Caki2 (cell line): ENCODE results near the gene TMEM132C. TPM values are rescaled to one million over a fixed set of nuclear protein-coding genes. Genes with fewer than 3 reads are reported as not detected.
A peak's percentile ranks its signal among the peaks of the same experiment; 100 is the strongest.

Experiments used
- DNase-seq: peaks from one replicate; pipeline ENCODE4 v3.0.0-alpha.2; 2015; ENCODE audit warnings: low read depth
- in situ Hi-C: cut with HindIII; loops from 2 replicates; pipeline ENCODE4 v1.10.0; 2016; ENCODE audit warnings: low sequenced_read_pairs, low pct_unique_long_range_greater_than_20kb, mixed read lengths
- total RNA-seq: library from RNA; depleted of rRNA; stranded (reverse); fragments of >200 nt; shearing (Covaris generic); gene quantifications from 2 replicates; pipeline ENCODE4 v1.2.3, GENCODE V29; 2014; ENCODE audit warnings: low replicate concordance

TMEM132C gene
- total RNA-seq, 1 experiment from 2014 or later: not detected

DNA sequence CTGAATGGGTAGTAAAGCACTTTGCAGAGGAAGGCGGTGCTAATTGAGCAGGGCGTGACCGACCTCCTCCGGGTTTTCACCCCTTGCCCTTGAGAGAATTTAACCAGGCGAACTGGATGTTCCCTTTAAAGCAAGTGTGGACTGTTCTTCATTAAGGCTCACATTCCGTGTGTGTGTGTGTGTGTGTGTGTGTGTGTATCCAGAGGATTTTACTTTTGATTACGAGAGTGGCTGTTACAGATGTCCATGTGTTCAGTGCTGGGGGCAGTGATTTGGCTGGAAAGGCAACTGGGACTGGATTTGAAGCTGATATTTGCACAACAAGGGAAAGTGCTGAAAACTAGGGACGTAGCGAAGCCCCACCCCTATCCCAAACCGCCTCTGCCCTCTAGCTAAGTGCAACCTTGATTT lies 2.2 kb downstream of the TMEM132C start:
- in situ Hi-C loops: no loop called here
- no peak for DNase-seq

DNA sequence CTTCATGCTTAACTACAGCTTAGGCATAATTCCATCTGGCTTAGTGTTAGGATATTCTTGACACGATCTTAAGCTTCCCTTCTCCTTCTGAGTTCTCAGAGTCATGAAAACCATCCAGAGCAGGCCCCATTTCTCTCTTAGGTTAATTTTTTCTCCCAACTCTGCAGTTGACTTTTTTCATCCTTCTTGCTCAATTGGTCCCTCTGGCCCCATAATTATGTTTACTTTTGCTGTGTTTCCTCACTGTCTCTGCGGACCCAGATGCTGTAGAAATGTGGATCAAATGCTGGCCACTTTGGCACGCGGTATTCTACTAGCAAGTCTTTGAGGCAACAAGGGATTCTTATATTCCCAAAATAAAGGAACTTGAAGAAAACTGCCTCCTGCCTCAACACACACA lies 9.5 kb downstream of the TMEM132C start:
- DNase-seq: no peak
- in situ Hi-C loops: no loop called here

DNA sequence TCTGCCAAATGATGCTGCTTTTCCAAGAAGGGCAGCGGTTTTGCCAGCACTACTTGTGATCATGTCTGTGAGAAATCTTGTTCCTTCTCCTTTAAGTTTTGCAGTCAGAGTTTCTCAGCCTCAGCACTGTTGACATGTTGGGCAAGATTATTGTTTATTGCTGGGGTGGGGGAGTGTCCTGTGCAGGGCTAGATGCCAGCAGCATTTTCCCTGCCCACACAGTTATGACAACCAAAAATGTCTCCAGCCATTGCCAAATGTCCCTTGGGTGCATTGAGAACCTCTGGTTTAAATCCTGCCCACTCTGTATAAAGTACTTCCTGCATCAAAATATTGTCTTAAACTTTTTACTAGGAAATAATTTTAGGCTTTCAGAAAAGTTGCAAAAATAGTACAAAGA lies 20.0 kb downstream of the TMEM132C start:
- DNase-seq: no peak
- in situ Hi-C loops: no loop called here

DNA sequence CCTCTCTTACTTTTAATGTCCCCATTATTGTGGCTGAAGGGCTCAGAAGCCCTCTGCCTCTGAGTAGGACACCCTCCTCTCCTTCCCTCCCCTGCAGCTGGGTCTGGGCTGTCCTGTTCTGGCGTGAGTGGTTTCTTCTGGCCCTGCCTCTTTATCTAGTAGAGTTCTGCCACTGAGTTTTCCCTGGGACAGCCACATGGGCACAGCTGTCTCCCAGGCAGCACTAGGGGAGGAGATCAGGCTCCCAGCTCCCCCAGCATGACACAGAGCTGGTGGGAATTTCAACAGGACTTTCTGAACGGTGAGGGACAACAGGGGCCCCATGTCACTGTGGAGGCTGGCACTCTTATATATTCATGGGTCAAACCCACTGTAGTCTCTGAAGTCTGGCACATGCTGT lies 21.4 kb downstream of the TMEM132C start:
- no peak for DNase-seq
- in situ Hi-C loops: no loop called here

DNA sequence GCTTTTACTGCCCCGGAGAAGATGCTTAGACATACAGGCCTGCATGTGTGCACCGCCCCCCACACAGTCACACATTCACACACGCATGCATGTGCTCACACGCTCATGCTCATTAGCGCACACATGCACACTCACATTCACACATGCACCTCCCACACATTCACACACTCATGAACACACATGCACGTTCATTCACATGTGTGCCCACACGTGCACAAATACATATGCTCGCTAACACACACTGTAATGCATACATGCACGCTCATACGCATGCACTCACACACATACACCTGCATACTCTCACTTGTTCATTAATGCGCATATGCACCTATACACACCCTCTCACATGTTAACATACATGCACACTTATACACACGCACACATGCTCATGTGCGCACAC lies 21.9 kb downstream of the TMEM132C start:
- DNase-seq: no peak
- in situ Hi-C loops: no loop called here

DNA sequence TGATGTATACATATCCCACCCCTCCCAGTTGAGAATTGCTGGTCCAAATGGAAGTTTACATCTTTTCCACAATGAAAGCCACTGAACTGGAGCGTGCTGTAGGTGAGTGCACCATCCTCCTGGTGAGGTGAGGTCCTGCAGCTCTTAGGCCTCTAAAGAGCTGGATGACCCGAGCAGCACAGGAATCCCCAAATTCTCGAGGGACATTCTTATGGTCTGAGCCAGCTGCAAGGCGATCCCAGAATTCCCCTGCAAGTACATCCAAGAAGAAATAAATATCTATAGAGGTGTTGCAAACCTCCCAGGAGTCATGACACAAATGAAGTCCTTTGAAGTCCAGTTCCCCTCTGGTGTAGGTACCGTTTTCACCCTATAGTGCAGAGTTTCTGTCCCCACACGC lies 24.0 kb downstream of the TMEM132C start:
- DNase-seq: no peak
- in situ Hi-C loops: no loop called here

DNA sequence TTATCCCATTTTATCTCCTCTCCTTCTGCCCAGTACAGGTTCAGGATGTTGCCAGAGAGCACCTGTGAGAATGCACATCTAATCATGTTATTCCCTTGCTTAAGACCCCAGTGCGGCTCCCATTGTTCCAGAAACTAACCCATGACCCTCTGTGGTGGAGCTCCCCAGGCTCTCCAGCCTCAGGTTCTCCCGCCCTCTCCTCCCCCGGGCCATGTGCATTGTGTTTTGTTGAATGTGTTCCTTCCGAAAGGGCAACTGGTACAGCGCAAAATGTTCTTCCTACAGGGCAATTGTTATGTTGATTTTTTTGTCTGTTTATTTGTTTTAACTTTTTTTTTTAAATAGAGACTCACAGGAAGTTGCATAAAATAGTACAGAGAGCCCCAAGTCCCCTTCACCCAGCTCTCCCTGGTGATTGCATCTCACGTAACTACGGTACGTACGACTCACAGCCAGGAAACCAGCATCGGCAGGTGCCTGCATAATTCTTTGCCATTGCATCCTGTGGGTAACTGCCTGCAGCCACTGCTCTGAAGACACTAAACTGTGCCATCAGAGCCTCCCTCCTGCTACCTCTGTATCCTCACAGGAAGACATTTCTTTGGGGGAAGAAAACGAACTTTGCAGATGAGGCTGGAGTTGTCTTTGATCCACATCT lies 31.2 kb downstream of the TMEM132C start:
- DNase-seq: no peak
- in situ Hi-C loops: no loop called here

DNA sequence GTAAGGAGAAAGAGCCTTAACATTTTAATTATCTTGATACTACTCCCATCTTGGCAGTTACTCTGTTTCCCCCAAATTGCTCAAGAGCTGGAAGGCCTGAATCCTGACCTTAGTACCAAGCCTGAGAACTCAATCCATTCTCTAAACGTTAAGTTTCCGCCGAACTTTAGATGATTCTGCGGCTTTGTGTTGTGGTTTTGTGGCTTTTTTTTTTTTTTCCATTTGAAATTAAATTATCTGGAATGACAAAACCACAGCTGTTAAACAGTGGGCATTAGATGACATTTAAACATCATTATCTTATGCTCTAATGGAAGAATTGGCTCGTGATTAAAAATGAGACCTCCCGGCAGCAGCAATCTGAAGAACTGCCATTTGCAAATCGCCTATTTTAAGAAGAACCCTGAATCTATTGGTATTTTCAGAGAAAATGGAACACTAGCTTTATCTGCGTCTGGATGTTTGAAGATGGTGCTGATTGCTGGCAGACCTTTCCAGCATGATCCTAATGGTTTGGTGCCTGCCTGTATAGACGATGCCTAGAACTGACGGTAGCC lies 38.4 kb downstream of the TMEM132C start:
- no peak for DNase-seq
- in situ Hi-C loops: no loop called here

DNA sequence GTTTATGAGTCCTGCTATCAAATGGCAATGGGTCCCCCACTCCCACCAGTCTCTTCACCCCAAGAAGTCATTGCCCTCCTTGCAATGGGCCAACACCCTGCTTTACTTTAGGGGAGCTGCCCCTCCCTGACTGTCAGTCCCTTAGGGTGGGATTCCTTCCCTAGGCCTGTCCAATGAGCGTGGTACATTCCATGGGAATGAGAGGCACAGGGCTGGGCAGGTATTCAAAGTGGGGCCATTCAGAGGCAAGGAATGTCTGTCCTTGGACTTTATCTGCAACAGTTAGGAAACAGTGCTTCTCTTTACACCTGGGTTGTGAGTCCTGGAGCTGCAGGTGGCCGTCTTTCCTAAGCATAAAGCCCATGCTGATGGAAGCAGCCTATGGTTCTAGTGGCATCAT lies 40.8 kb downstream of the TMEM132C start:
- in situ Hi-C loops: no loop called here
- no peak for DNase-seq

DNA sequence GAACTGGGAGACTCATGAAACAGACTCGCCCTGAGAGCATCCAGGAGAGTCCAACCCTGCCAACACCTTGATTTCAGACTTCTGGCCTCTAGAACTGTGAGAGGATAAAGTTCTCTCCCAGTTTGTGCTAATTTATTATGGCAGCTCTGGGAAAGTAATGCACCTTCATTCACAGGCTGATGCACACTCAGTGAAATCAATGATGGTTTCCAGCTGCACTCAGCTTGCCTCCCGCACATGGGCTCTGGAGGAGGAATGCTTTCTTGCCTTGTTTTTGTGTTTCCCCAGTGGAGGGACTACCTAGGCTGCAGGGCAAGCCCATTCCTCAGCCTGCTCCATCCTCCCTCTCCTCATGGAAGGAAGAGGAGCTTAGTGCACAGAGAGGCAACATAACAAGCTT lies 45.7 kb downstream of the TMEM132C start:
- in situ Hi-C loops: no loop called here
- DNase-seq: no peak

DNA sequence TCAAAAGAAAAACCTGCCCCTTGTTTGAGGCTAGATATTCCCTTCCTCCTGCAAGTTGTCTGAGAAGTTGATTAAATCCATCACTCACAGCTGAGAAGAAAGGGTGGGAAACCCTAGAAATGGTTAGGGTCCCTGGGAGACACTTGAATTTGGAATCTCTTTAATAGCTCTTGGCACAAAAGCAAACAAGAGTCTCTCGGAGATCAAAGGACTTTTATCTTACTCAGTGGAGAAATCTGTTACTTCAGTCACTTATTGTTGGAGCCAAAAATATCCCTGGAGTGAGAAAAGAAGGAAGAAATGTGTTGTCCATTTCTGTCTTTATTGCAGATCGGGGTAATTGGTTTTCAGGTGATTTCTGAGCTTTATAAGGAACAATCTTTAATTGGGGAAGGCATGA lies 47.0 kb downstream of the TMEM132C start:
- no peak for DNase-seq
- in situ Hi-C loops: no loop called here

DNA sequence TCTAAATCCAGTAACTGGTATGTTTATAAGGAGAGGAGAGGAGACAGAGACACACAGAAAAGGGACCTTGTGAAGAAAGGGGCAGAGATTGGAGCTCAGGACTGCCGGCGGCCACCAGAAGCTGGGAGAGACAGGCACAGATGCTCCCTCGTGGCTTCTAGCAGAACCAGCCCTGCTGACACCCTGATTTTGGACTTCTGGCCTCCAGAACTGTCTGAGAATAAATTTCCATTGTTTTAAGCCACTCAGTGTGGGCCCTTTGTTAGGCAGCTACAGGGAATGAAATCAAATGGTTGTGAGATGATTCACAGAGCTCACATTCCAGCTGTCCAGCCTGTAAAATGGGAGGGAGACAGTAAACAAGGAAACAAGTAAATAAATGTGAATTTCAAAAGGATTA lies 47.6 kb downstream of the TMEM132C start:
- no peak for DNase-seq
- in situ Hi-C loops: no loop called here

DNA sequence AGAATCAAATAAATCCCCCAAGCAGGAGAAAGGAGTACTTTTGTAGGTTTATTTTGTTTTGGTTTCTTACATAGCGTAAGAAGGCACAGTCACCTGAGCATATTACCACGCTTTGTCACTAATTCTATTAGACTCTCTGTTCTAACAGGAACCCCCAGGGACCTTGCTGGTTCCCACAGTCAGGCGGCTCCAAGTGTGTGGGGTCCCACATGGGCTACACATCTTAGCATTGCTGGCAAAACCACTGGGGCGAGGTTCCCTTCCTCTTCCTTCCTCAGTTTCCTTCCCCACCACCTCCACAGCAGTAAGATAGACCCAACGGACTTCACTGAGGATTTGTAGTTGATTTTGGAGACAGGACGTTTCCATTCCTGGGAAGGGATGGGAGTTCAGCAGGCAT lies 49.1 kb downstream of the TMEM132C start:
- in situ Hi-C loops: no loop called here
- no peak for DNase-seq

DNA sequence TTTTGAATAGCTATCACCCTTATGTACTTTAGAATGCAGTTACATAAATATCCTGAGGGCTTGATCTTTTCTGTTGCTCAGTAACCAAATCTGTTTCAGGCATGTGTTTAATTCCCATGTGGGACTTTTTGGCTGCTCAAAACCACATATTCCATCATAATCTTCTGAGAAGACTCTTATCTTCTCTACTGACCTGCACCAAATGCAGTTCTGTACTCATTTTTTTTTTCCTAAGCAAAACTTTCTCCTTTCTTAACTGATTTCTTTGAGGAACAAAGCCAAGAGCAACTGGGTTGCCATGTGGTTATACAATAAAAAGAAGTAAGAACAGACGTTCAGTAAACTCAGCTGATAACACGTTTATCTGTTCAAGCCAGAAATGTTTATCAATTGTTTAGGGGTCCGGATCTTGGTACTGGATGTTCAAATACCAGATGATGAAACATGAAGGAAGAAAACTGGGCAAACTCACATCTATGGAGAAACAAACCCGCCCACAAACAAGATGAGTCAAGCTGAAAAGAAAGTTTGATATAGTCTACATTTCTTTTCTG lies 50.1 kb downstream of the TMEM132C start:
- DNase-seq: peak; percentile 5
- in situ Hi-C loops: no loop called here

DNA sequence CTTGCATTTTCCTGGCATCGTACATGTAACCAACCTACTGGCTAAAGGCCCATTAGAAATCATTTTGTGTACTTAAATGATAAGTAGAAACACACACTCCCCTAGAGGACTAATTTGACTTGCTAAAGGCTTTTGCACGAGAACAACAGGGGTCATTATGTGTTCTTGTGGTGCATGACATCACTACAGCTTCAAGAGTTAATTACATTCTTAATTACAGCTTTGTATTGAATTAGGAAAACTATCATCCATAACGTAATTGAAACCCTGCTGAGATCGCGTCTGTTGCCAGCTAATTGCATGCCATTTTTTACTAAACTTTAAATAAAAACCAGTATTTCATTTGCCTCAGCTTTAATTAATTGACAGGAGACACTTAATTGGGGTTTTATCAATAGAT lies 51.4 kb downstream of the TMEM132C start:
- in situ Hi-C loops: no loop called here
- DNase-seq: no peak

DNA sequence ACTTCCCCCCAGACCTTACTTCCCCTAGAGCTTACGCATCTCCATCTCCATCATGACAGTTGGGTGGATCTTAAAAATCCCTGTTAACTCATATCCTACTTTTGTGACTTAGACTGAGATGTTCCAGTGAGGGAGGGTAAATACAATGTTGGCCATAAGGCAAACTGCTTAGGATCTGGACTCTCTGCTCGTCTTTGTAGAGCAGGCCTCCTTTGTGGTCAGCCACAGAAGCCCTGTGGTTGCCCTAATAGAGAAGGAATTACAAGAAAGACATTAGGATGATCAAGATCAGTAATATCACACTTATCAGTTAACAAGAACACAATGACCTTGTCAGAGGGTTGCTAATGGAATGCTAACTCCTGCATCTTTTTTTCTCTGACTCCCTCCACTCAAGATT lies 52.0 kb downstream of the TMEM132C start:
- in situ Hi-C loops: no loop called here
- no peak for DNase-seq

DNA sequence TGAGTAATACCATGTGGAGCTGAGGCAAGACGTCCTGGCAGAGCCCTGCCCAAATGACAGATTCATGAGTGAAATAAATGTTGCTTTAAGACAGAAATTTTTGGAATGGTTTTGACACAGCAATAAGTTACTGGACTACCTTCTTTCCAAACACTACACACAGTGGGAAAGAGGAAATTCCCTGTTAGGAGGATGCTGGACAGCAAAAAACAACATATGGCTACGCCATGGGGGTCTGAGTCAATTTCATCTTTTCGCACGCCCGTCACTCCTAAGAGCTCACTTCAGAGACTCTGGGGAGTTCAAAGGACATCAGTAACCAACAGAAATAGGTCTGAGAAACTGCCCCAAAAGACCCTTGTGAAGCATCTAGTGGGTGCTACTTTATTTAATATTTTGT lies 55.4 kb downstream of the TMEM132C start:
- in situ Hi-C loops: no loop called here

DNA sequence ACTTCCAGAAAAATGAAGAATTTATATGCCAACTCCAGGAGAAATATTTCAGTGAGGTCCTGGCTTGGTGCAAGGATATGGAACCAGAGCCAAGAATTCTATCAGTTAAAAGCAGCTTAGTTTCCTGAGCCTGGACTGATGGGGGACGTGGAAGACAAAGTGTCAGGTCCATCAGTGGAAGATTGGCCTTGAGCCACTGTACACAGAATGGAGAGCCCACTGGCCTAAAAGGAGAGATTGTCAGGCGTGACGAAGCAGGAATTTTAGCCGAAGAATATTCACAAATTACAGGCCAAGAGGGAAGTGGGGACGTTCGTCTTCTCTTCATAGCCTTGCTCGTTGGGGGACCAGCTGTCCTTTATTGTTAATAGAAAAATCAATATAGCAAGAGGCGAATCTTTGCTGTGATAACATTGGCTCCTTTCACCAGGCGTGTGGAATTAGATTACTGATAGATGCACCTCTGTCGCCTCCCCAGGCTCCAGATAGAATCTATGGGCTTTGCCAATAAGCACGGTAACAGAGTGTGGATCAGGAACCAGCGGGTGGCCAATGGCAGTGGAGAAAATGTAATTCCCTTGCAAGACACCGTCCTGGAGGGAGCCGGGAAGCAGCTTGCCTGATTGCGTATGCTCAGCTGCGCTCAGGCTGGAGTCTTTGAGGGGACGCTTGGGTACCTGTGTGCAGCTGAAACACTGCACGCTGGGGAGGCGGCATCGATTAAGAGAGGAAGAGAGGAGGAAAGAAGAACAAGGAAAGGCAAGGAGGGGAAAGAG lies 56.4 kb downstream of the TMEM132C start:
- no peak for DNase-seq
- in situ Hi-C loops: no loop called here

More for the DNA sequence above, 55.4 kb downstream of the TMEM132C start:
- no peak for DNase-seq

DNA sequence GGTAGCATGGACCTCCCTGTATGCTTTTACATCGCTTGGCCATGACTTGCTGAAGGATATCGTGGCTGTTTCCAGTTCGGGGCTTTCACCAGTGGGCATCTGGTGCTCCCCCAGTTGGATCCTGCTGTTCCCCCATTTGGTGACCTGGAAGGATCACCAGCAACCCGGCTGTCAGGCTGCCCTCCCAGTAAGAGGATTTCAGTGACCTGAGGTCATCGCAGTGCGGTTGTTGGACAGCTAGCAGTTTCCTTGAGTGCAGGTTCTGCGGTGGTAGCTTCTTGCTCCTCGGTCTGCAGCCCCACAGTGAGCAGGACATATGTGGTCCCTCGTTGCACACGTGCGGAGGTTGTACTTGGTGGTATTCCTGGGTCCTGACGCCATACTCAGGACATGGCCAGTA lies 58.7 kb downstream of the TMEM132C start:
- in situ Hi-C loops: no loop called here
- no peak for DNase-seq
